GM12878 (cell line): Measurements from ENCODE around the gene CTRB1. TPM values are rescaled to one million over a fixed set of nuclear protein-coding genes. Genes with fewer than 3 reads are reported as not detected.

Source experiments
- ATAC-seq: fragments of 200-7000 bp; cut with Tn5 transposase; 3 replicates; pipeline ENCODE4 v1.9.1; 2020; ENCODE audit warnings: mild to moderate bottlenecking, moderate library complexity
- BruUV-seq: library from RNA; stranded (reverse); fragments of 400-500 nt; replicated peaks from 2 replicates; lab custom pipeline; 2021; lab: Mats Ljungman, UMichigan
- CTCF ChIA-PET: fragments of 300-600 bp; sonication (Branson Sonifier 250); formaldehyde crosslinking; extraction: SDS; loops from one replicate; lab custom pipeline; 2021; ENCODE audit warnings: inconsistent platforms; lab: Yijun Ruan, JAX
- POLR2A ChIA-PET: fragments of 350-600 bp; formaldehyde crosslinking; extraction: SDS; loops from one replicate; lab custom pipeline; 2021; ENCODE audit warnings: inconsistent platforms; lab: Charles Lee
- RAD21 ChIA-PET: fragments of 300-600 bp; sonication (Branson Sonifier 250); formaldehyde crosslinking; loops from one replicate; lab custom pipeline; 2023; ENCODE audit warnings: antibody characterized with exemption; ENCODE audit not compliant: unreplicated experiment; lab: Charles Lee
- SMC1A ChIA-PET: fragments of 300-600 bp; sonication (Branson Sonifier 250); formaldehyde crosslinking; loops from one replicate; lab custom pipeline; 2023; ENCODE audit not compliant: unreplicated experiment, uncharacterized antibody; lab: Charles Lee
- DNase-seq: peaks from one replicate; pipeline ENCODE4 v3.0.0-alpha.2; 2011; ENCODE audit warnings: low read depth, low spot score
- FAIRE-seq: peaks from 3 replicates; lab custom pipeline; 2011; peaks lifted over from hg19 to GRCh38; lab: Jason Lieb, UNC
- H2AFZ ChIP-seq: 2 replicates; pipeline ENCODE4 v1.6.0; 2011; ENCODE audit warnings: low read depth, low read length, control low read depth; ENCODE audit not compliant: control insufficient read depth
- H3K27ac ChIP-seq: 2 replicates; pipeline ENCODE4 v1.5.1; 2011; ENCODE audit warnings: control low read depth; ENCODE audit not compliant: control insufficient read depth, insufficient read depth
- H3K27me3 ChIP-seq, 2 experiments: replicated peaks in 1 of 2; 2 replicates each; pipeline versions ENCODE4 v1.6.0 to v1.6.1; 2011; ENCODE audit warnings: low read length in 1 of 2; ENCODE audit not compliant: control insufficient read depth in 2 of 2, insufficient read depth in 2 of 2
- H3K36me3 ChIP-seq, 2 experiments: 2 replicates each; pipeline ENCODE4 v1.5.1; 2011; ENCODE audit warnings: low read length in 1 of 2; ENCODE audit not compliant: control insufficient read depth in 2 of 2, insufficient read depth in 2 of 2
- H3K4me1 ChIP-seq: 2 replicates; pipeline ENCODE4 v1.6.1; 2011; ENCODE audit warnings: mild to moderate bottlenecking, low read length, moderate library complexity, mixed read lengths; ENCODE audit not compliant: control insufficient read depth, insufficient read depth
- H3K4me2 ChIP-seq: 2 replicates; pipeline ENCODE4 v1.6.0; 2011; ENCODE audit warnings: control low read depth; ENCODE audit not compliant: control insufficient read depth, insufficient read depth
- H3K4me3 ChIP-seq: fragments of 200-600 bp; sonication (generic); 2 replicates; pipeline ENCODE4 v1.5.1; 2016
- H3K79me2 ChIP-seq: 2 replicates; pipeline ENCODE4 v1.6.0; 2011; ENCODE audit warnings: low read length; ENCODE audit not compliant: control insufficient read depth, insufficient read depth
- H3K9ac ChIP-seq: 2 replicates; pipeline ENCODE4 v1.8.0; 2011; ENCODE audit warnings: low read length, control low read depth, mixed read lengths; ENCODE audit not compliant: control insufficient read depth, insufficient read depth
- H3K9me3 ChIP-seq: replicated peaks from 3 replicates; pipeline ENCODE4 v1.5.1; 2011; ENCODE audit warnings: mild to moderate bottlenecking, low read length; ENCODE audit not compliant: control insufficient read depth, insufficient read depth
- H4K20me1 ChIP-seq: 2 replicates; pipeline ENCODE4 v1.6.0; 2011; ENCODE audit not compliant: control insufficient read depth, insufficient read depth
- CEBPB ChIP-seq, 2 experiments: fragments of 150-350 bp in 1 of 2; IDR thresholded peaks; 2 replicates each; pipeline ENCODE4 v1.6.1; 2012 to 2014; ENCODE audit warnings: low read depth in 2 of 2, low read length in 2 of 2, borderline replicate concordance in 1 of 2, inconsistent platforms in 1 of 2
- E2F8 ChIP-seq: fragments of 450-650 bp; IDR thresholded peaks from 2 replicates; pipeline ENCODE4 v1.6.1; 2018; ENCODE audit warnings: mild to moderate bottlenecking, low read depth, moderate library complexity; ENCODE audit not compliant: partially characterized antibody
- ETV6 ChIP-seq, 2 experiments: fragments of 450-650 bp in 1 of 2; IDR thresholded peaks in 1 of 2; conservative IDR thresholded peaks in 1 of 2; 2 replicates each; pipeline ENCODE4 v1.6.1; 2014; ENCODE audit warnings: antibody characterized with exemption in 1 of 2, borderline replicate concordance in 1 of 2, low read depth in 1 of 2, mild to moderate bottlenecking in 1 of 2, moderate library complexity in 1 of 2
- MTA3 ChIP-seq: IDR thresholded peaks from 2 replicates; pipeline ENCODE4 v1.6.1; 2012; ENCODE audit warnings: low read length, inconsistent platforms, borderline replicate concordance
- NR2C1 ChIP-seq: fragments of 450-650 bp; IDR thresholded peaks from 2 replicates; pipeline ENCODE4 v1.6.1; 2017; ENCODE audit warnings: antibody characterized with exemption, mild to moderate bottlenecking, moderate library complexity
- POLR2AphosphoS5 ChIP-seq: IDR thresholded peaks from 2 replicates; pipeline ENCODE4 v1.6.1; 2011; ENCODE audit warnings: mild to moderate bottlenecking, low read length, inconsistent platforms
- RAD51 ChIP-seq: fragments of 450-650 bp; IDR thresholded peaks from 2 replicates; pipeline ENCODE4 v1.6.1; 2016; ENCODE audit warnings: moderate library complexity, mild to moderate bottlenecking, inconsistent platforms
- REST ChIP-seq: IDR thresholded peaks from 2 replicates; pipeline ENCODE4 v1.6.1; 2012; ENCODE audit warnings: mild to moderate bottlenecking, low read depth, low read length
- SMAD5 ChIP-seq: IDR thresholded peaks from 2 replicates; pipeline ENCODE4 v1.6.1; 2016; ENCODE audit warnings: antibody characterized with exemption, low read depth
- SRF ChIP-seq, 2 experiments: IDR thresholded peaks; 2 replicates each; pipeline ENCODE4 v1.6.1; 2011; ENCODE audit warnings: low read depth in 2 of 2, low read length in 2 of 2, mild to moderate bottlenecking in 1 of 2, moderate library complexity in 1 of 2
- TCF12 ChIP-seq: IDR thresholded peaks from 2 replicates; pipeline ENCODE4 v1.6.1; 2011; ENCODE audit warnings: low read depth, mild to moderate bottlenecking, low read length
- ZNF592 ChIP-seq: fragments of 450-650 bp; IDR thresholded peaks from 2 replicates; pipeline ENCODE4 v1.6.1; 2017; ENCODE audit warnings: mild to moderate bottlenecking, moderate library complexity
- WGBS: methylation state at CpG from one replicate; pipeline ENCODE4 v1.1.6; 2016; ENCODE audit warnings: low lambda C conversion rate; ENCODE audit not compliant: insufficient replicate concordance, insufficient coverage; ENCODE audit errors: missing lambda C conversion rate; 5-methylcytosine and 5-hydroxymethylcytosine counted together
- in situ Hi-C: fragments of 300-500 bp; cut with MboI; formaldehyde crosslinking; loops from 9 replicates; pipeline ENCODE4 v1.14.3; 2018; ENCODE audit warnings: mixed read lengths
- intact Hi-C: fragments of 100-400 bp; cut with micrococcal nuclease; formaldehyde crosslinking; loops from one replicate; pipeline ENCODE4 v1.14.2; 2022; ENCODE audit not compliant: unreplicated experiment
- polyA plus RNA-seq, 11 experiments: library from polyadenylated mRNA; depleted of rRNA in 4 of 11; unstranded in 6 of 11; stranded (reverse) in 5 of 11; fragments of >200 nt; fragmentation: Nextera tagmentation in 4 of 11; fragmentation: Illumina TruSeq in 1 of 11; extraction: Ambion mirVana in 4 of 11; extraction: Trizol in 1 of 11; gene quantifications; 1 replicate in 1 of 11; 2 replicates in 10 of 11; pipeline versions ENCODE4 v1.2.1 to v1.2.3, GENCODE V29; 2011 to 2016; ENCODE audit warnings: inconsistent platforms in 2 of 11, missing spikeins in 2 of 11, low read depth in 1 of 11
- total RNA-seq, 4 experiments: library from RNA; depleted of rRNA in 3 of 4; stranded (reverse); fragments of >200 nt in 3 of 4; fragmentation: Illumina TruSeq in 1 of 4; extraction: Trizol in 1 of 4; gene quantifications; 2 replicates each; pipeline versions ENCODE4 v1.2.1 to v1.2.3, GENCODE V29; 2013 to 2021

The CTRB1 gene
- total and polyA plus RNA-seq, 10 of the 15 experiments (the other 5 are each of a cell fraction or from before 2014, with no cell fraction given): 0.28 to 4.4 TPM; not detected in 8

- H3K9me3 ChIP-seq: no peaks in the 10 kb centered on the region
- ChIA-PET SMC1A (interaction anchor here (1.0 kb wide), 1 partner anchor 8 kb away, joined by 3 read pairs; no protein-coding TSS in a partner anchor), RAD21 (interaction anchor here (1.0 kb wide), 1 partner anchor 133 kb away, joined by 3 read pairs; no protein-coding TSS in a partner anchor), CTCF (interaction anchor here (0.6 kb wide), 2 partner anchors 58 to 270 kb away, joined by 3 read pairs; no protein-coding TSS in a partner anchor), POLR2A (no interaction called here)
- intact Hi-C loops (no loop called here), in situ Hi-C loops (no loop called here)
- no peak overlapping the region for H3K27ac ChIP-seq
- H3K9ac ChIP-seq: no peak overlapping the region
- no peak overlapping the region for H3K4me3 ChIP-seq
- H4K20me1 ChIP-seq: peaks cover 11% of the 10 kb centered on the region
- WGBS: 89% methylated on average over 13 of the region's 13 CpGs
- no peaks in the 10 kb centered on the region for H3K36me3 ChIP-seq
- peaks cover 24% of the 10 kb centered on the region for H3K4me1 ChIP-seq
- BruUV-seq: no TSS peak
- FAIRE-seq (no peak), DNase-seq (no peak), ATAC-seq (no peak)
- 0 out of 4 replicates have a peak, but pooled peaks cover 0 to 4% of the 10 kb centered on the region in 2 experiments for H3K27me3 ChIP-seq
- H2AFZ ChIP-seq: no peak overlapping the region
- H3K79me2 ChIP-seq: no peaks in the 10 kb centered on the region; the same call in 1 of the 2 replicates
- no peak overlapping the region for H3K4me2 ChIP-seq
- no peak for TF ChIP-seq MTA3
- TF ChIP-seq E2F8: no peak
- no peak for TF ChIP-seq NR2C1
- no peak for TF ChIP-seq ETV6 (conservative IDR thresholded peaks at IDR 0.05 in 1 of 2, IDR thresholded peaks at IDR 0.05 in 1 of 2; ENCODE audit: borderline replicate concordance in 1 of 2, low read depth in 1 of 2)
- TF ChIP-seq ZNF592: no peak
- TF ChIP-seq TCF12: no peak
- no peak for TF ChIP-seq SRF (IDR thresholded peaks at IDR 0.05; ENCODE audit: low read depth in 2 of 2, low read length in 2 of 2)
- TF ChIP-seq CEBPB (IDR thresholded peaks at IDR 0.05; ENCODE audit: borderline replicate concordance in 1 of 2, low read depth in 2 of 2, low read length in 2 of 2): no peak
- no peak for TF ChIP-seq SMAD5
- no peak for TF ChIP-seq RAD51
- TF ChIP-seq REST: no peak
- no peak for TF ChIP-seq POLR2AphosphoS5
These were observed 28.5 kb downstream of the CTRB1 start for GRCh38 chr16:75247249-75247648.
